Brain microvascular endothelial cell (primary cell): Measurements from ENCODE around the gene PLB1.

Experiments
- DNase-seq: peaks from one replicate; pipeline ENCODE4 v3.0.0-alpha.2; 2020
- H3K27ac ChIP-seq: fragments of 250-450 bp; sonication (Bioruptor Pico); 2 replicates; pipeline ENCODE4 v1.5.1; 2020; ENCODE audit warnings: mild to moderate bottlenecking, moderate library complexity
- H3K27me3 ChIP-seq: fragments of 250-450 bp; sonication (Bioruptor Pico); replicated peaks from 2 replicates; pipeline ENCODE4 v1.5.1; 2020; ENCODE audit warnings: mild to moderate bottlenecking
- H3K36me3 ChIP-seq: fragments of 250-450 bp; sonication (Bioruptor Pico); replicated peaks from 2 replicates; pipeline ENCODE4 v1.5.1; 2020; ENCODE audit warnings: mild to moderate bottlenecking
- H3K4me3 ChIP-seq: 2 replicates; pipeline ENCODE4 v1.5.1; 2011; ENCODE audit warnings: low read depth, mild to moderate bottlenecking, control low read depth, low read length, moderate library complexity
- CTCF ChIP-seq: IDR thresholded peaks from 2 replicates; pipeline ENCODE4 v1.5.1; 2011; ENCODE audit warnings: low read depth, mild to moderate bottlenecking, moderate library complexity, low read length, control low read depth, inconsistent platforms; ENCODE audit errors: missing control alignments
- in situ Hi-C: cut with HindIII; loops from 2 replicates; pipeline ENCODE4 v1.10.0; 2017; ENCODE audit warnings: low sequenced_read_pairs, low pct_ligation_motif_present

The PLB1 gene

DNA sequence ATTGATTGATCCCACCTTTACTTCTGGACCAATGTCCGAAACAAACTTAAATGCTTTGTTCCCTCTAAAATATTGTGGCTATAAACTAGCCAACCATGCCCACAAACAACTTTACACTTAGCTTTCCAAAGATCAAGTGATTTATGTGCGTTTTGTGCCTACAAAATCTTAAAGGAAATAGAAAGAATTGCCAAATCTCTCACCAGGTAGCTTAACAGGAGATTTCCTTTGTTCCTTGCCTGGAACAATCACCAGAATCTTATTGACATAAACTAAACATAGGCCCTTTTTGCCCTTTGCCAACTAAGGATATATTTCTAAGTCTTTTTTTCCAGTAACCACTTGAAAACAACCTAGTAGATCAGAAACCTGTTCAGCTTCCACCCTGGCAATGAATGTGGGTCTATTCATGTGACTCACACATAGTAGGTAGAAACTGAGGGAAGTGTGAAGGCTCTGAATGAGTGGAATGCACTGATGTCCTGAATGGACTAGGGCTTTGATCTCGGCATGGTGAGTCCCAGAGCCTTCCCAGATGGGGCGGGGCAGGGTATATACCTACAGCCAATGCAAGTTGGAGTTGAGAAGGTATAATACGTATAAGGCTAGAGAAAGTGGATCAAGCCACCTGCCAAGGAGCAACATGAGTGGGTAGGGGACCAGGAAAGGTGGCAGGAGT, 161.2 kb downstream of the PLB1 start:
- DNase-seq = no peak
- no peaks in the 10 kb centered on the region for H3K27me3 ChIP-seq
- no peaks in the 10 kb centered on the region for H3K36me3 ChIP-seq
- no peak overlapping the region for H3K4me3 ChIP-seq
- in situ Hi-C loops = no loop called here
- TF ChIP-seq CTCF = no peak
- H3K27ac ChIP-seq = no peak overlapping the region

DNA sequence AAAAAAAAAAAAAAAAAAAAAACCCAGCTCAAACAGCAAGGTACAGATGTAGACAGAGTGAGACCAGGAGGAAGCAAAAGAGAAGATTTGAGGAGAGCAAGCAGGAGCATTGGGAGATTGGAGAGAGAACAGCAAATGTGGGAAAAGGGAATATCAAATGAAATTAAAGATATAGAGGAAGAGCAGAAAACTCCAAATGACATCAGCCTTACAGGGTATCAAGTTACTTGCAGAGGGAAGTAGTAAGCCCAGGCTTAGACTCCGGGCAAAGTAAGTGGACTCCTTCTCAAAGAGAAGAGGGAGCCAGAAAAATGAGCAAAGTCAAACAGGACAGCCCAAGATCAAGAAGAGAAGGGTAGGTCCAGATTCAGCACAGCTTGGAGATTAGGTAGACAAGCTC, 162.5 kb downstream of the PLB1 start:
- H3K4me3 ChIP-seq = no peak overlapping the region
- H3K27me3 ChIP-seq = no peaks in the 10 kb centered on the region
- DNase-seq = peak; percentile 44
- in situ Hi-C loops = no loop called here
- TF ChIP-seq CTCF = no peak
- H3K36me3 ChIP-seq = no peaks in the 10 kb centered on the region
- peak overlapping the region; percentile 26 for H3K27ac ChIP-seq

- Histone ChIP-seq H3K27ac (no peak overlapping the region), H3K36me3 (no peaks in the 10 kb centered on the region), H3K4me3 (no peak overlapping the region), H3K27me3 (no peaks in the 10 kb centered on the region)
- DNase-seq = no peak
- in situ Hi-C loops = no loop called here
- TF ChIP-seq CTCF = no peak
Observed at GRCh38 chr2:28659127-28659526, 163.3 kb downstream of the PLB1 start.

GRCh38 chr2:28661589-28662001, 165.7 kb downstream of the PLB1 start:
- Histone ChIP-seq H3K36me3 (no peaks in the 10 kb centered on the region), H3K4me3 (no peak overlapping the region), H3K27me3 (no peaks in the 10 kb centered on the region), H3K27ac (peak overlapping the region; percentile 64)
- in situ Hi-C loops = no loop called here
- TF ChIP-seq CTCF = no peak
- DNase-seq = peak; percentile 93

DNA sequence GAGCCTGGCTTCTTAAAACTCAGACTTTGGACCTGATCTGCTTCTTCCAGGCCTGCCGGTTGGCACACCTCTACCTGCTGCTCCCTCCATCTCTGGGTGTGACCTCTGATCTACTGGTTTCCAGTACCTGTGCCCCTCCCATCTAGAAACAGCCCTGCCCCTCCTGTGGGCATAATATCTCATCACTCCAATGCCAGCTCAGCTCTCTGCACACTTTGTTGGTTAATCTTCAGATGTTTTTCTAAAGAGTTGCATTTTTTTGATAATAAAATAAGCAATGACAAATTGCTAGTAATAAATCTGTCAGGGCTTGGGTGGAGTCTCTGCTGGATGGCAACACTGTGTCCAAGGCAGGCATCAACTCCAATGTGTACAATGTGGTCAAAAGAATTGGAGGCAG, 166.2 kb downstream of the PLB1 start:
- Histone ChIP-seq H3K4me3 (no peak overlapping the region), H3K36me3 (no peaks in the 10 kb centered on the region), H3K27me3 (no peaks in the 10 kb centered on the region), H3K27ac (peak overlapping the region; percentile 64)
- no peak for DNase-seq
- no peak for TF ChIP-seq CTCF
- in situ Hi-C loops = no loop called here
